Breast epithelium (tissue), 3 donors: ENCODE results near the gene CCDC85C.

ENCODE experiments used
- POLR2A ChIP-seq: fragments of 450-650 bp; IDR thresholded peaks from one replicate; pipeline ENCODE4 v1.6.1; 2016; ENCODE audit warnings: antibody characterized with exemption, mild to moderate bottlenecking, moderate library complexity
- POLR2AphosphoS5 ChIP-seq, 3 donors: sonication (generic); formaldehyde crosslinking; IDR thresholded peaks; one replicate each; pipeline ENCODE4 v1.6.1; 2017; ENCODE audit warnings: antibody characterized with exemption in 3 of 3
- TF ChIP-seq, protein P1 (sequence below), 3 donors: fragments of 450-650 bp; IDR thresholded peaks; one replicate each; pipeline ENCODE4 v1.5.1; 2016 to 2017; ENCODE audit warnings: antibody characterized with exemption in 3 of 3, mild to moderate bottlenecking in 3 of 3, moderate library complexity in 3 of 3

- TF ChIP-seq, protein P1, sequence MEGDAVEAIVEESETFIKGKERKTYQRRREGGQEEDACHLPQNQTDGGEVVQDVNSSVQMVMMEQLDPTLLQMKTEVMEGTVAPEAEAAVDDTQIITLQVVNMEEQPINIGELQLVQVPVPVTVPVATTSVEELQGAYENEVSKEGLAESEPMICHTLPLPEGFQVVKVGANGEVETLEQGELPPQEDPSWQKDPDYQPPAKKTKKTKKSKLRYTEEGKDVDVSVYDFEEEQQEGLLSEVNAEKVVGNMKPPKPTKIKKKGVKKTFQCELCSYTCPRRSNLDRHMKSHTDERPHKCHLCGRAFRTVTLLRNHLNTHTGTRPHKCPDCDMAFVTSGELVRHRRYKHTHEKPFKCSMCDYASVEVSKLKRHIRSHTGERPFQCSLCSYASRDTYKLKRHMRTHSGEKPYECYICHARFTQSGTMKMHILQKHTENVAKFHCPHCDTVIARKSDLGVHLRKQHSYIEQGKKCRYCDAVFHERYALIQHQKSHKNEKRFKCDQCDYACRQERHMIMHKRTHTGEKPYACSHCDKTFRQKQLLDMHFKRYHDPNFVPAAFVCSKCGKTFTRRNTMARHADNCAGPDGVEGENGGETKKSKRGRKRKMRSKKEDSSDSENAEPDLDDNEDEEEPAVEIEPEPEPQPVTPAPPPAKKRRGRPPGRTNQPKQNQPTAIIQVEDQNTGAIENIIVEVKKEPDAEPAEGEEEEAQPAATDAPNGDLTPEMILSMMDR (IDR thresholded peaks at IDR 0.05), result no peak
- TF ChIP-seq POLR2A (no peak), POLR2AphosphoS5 (IDR thresholded peaks at IDR 0.05) (no peak)
These were observed 64.5 kb downstream of the CCDC85C start for GRCh38 chr14:99539491-99539890.
